ENCODE results near the gene PLCH1. TPM values are rescaled to one million over a fixed set of nuclear protein-coding genes. Genes with fewer than 3 reads are reported as not detected.

The PLCH1 gene
- polyA plus RNA-seq, 1 experiment, result 0.04 TPM

- POLR2A ChIA-PET, result no interaction called here
- Histone ChIP-seq H3K27ac (ENCODE audit: low read depth, low read length) (no peak overlapping the region), H3K4me3 (ENCODE audit: low read depth, low read length) (no peak overlapping the region), H3K27me3 (ENCODE audit: control insufficient read depth, insufficient read depth, low read length) (no peaks in the 10 kb centered on the region), H3K9me3 (ENCODE audit: control insufficient read depth, insufficient read depth, low read length) (no peaks in the 10 kb centered on the region)
- no peak for DNase-seq (ENCODE audit: low read depth, low spot score)
- TF ChIP-seq CTCF (IDR thresholded peaks at IDR 0.05; ENCODE audit: low read depth, low read length), result no peak
- CTCF ChIA-PET, result no interaction called here
These were observed 303.4 kb downstream of the PLCH1 start for GRCh38 chr3:155441506-155441905.

- POLR2A ChIA-PET, result no interaction called here
- Histone ChIP-seq H3K9me3 (ENCODE audit: control insufficient read depth, insufficient read depth, low read length) (no peaks in the 10 kb centered on the region), H3K4me3 (ENCODE audit: low read depth, low read length) (no peak overlapping the region), H3K27me3 (ENCODE audit: control insufficient read depth, insufficient read depth, low read length) (no peaks in the 10 kb centered on the region), H3K27ac (ENCODE audit: low read depth, low read length) (no peak overlapping the region)
- CTCF ChIA-PET, result no interaction called here
- DNase-seq (ENCODE audit: low read depth, low spot score), result no peak
- no peak for TF ChIP-seq CTCF (IDR thresholded peaks at IDR 0.05; ENCODE audit: low read depth, low read length)
These were observed 303.8 kb downstream of the PLCH1 start for GRCh38 chr3:155441026-155441425.

- CTCF ChIA-PET, result no interaction called here
- POLR2A ChIA-PET, result no interaction called here
- Histone ChIP-seq H3K9me3 (ENCODE audit: control insufficient read depth, insufficient read depth, low read length) (no peaks in the 10 kb centered on the region), H3K27me3 (ENCODE audit: control insufficient read depth, insufficient read depth, low read length) (no peaks in the 10 kb centered on the region), H3K4me3 (ENCODE audit: low read depth, low read length) (no peak overlapping the region), H3K27ac (ENCODE audit: low read depth, low read length) (no peak overlapping the region)
- DNase-seq (ENCODE audit: low read depth, low spot score), result no peak
- TF ChIP-seq CTCF (IDR thresholded peaks at IDR 0.05; ENCODE audit: low read depth, low read length), result no peak
These were observed 309.1 kb downstream of the PLCH1 start for GRCh38 chr3:155435821-155436220.

DNA sequence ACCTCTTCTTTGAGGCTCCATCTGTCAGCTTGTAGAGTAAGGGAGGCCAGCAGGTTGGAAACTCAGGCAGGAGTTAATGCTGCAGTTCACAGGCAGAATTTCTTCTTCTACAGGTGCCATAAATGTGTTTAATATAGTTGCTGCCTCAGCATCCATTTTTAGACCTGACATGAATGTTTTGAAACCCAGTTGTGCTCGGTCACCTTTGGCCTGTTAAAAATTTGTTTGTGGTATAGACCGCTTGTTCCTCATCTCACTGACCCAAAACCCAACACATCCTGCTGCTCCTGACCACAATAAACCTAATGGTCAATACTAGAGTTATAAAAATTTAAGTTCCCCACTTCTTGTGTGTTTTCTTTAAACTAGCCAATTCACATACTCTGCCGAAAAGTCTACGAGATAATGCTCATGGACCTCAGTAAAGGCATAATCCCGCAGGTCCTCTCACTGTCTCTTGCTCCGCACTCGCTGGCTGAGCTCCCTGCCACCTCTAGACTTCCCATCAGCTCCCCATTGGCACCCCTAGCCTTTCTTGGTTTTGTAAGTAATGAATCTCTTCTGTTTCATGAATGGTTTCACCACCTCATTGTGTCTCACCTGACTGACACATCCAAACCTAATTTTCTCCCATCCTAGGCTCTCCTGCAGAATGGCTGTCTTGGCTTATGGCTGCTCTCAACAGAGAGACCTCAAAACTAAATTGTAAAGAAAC is 312.9 kb downstream of the PLCH1 start:
- TF ChIP-seq CTCF (IDR thresholded peaks at IDR 0.05; ENCODE audit: low read depth, low read length), result no peak
- ChIA-PET CTCF (no interaction called here), POLR2A (no interaction called here)
- Histone ChIP-seq H3K9me3 (ENCODE audit: control insufficient read depth, insufficient read depth, low read length) (peaks cover 7% of the 10 kb centered on the region; the same call in 1 of the 2 replicates), H3K27me3 (ENCODE audit: control insufficient read depth, insufficient read depth, low read length) (no peaks in the 10 kb centered on the region), H3K27ac (ENCODE audit: low read depth, low read length) (no peak overlapping the region), H3K4me3 (ENCODE audit: low read depth, low read length) (no peak overlapping the region)
- no peak for DNase-seq (ENCODE audit: low read depth, low spot score)

GRCh38 chr3:155428563-155428962 is 316.3 kb downstream of the PLCH1 start:
- Histone ChIP-seq H3K27ac (ENCODE audit: low read depth, low read length) (no peak overlapping the region), H3K4me3 (ENCODE audit: low read depth, low read length) (no peak overlapping the region), H3K9me3 (ENCODE audit: control insufficient read depth, insufficient read depth, low read length) (peaks cover 7% of the 10 kb centered on the region; the same call in 1 of the 2 replicates), H3K27me3 (ENCODE audit: control insufficient read depth, insufficient read depth, low read length) (no peaks in the 10 kb centered on the region)
- peak; percentile 4 for DNase-seq (ENCODE audit: low read depth, low spot score)
- ChIA-PET CTCF (no interaction called here), POLR2A (no interaction called here)
- no peak for TF ChIP-seq CTCF (IDR thresholded peaks at IDR 0.05; ENCODE audit: low read depth, low read length)
